GM12872 (cell line): ENCODE data around the gene WDR41.

Experiments used
- CTCF ChIP-seq: IDR thresholded peaks from 3 replicates; pipeline ENCODE4 v1.5.1; 2011; ENCODE audit warnings: low read depth, mild to moderate bottlenecking, low read length, moderate library complexity; ENCODE audit not compliant: insufficient read depth

Gene WDR41

GRCh38 chr5:77452351-77452750 lies 39.8 kb downstream of the WDR41 start:
- no peak for TF ChIP-seq CTCF

- no peak for TF ChIP-seq CTCF
These were observed 42.1 kb downstream of the WDR41 start for GRCh38 chr5:77449981-77450380.

- no peak for TF ChIP-seq CTCF
These were observed 42.8 kb downstream of the WDR41 start for GRCh38 chr5:77449277-77449676.

- no peak for TF ChIP-seq CTCF
These were observed 43.3 kb downstream of the WDR41 start for GRCh38 chr5:77448831-77449230.

GRCh38 chr5:77444356-77444755 lies 47.8 kb downstream of the WDR41 start:
- TF ChIP-seq CTCF = no peak

GRCh38 chr5:77443670-77444069 lies 48.4 kb downstream of the WDR41 start:
- TF ChIP-seq CTCF = no peak

GRCh38 chr5:77438071-77438470 lies 54.0 kb downstream of the WDR41 start:
- no peak for TF ChIP-seq CTCF

- no peak for TF ChIP-seq CTCF
These were observed 54.9 kb downstream of the WDR41 start for GRCh38 chr5:77437194-77437593.
